Measurements from ENCODE around the gene SGCE.
A peak's percentile ranks its signal among the peaks of the same experiment; 100 is the strongest.

SGCE gene

DNA sequence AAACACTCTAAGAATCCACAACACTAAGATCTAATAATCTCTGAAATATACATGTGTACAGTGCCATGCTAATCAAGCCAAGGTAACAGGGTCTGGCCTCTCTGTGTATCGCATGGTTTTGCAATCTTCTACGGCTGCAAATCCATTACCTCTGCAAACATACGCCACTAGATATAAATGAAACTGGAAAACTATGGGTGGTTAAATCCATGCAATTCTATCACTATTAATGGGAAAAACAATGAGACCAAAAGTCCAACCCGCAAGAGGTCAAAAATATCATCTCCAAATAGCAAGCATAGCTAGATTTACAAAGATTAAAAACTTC is 23.0 kb downstream of the SGCE start (continued):
- TF ChIP-seq, protein P1, sequence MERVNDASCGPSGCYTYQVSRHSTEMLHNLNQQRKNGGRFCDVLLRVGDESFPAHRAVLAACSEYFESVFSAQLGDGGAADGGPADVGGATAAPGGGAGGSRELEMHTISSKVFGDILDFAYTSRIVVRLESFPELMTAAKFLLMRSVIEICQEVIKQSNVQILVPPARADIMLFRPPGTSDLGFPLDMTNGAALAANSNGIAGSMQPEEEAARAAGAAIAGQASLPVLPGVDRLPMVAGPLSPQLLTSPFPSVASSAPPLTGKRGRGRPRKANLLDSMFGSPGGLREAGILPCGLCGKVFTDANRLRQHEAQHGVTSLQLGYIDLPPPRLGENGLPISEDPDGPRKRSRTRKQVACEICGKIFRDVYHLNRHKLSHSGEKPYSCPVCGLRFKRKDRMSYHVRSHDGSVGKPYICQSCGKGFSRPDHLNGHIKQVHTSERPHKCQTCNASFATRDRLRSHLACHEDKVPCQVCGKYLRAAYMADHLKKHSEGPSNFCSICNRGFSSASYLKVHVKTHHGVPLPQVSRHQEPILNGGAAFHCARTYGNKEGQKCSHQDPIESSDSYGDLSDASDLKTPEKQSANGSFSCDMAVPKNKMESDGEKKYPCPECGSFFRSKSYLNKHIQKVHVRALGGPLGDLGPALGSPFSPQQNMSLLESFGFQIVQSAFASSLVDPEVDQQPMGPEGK (CRISPR knock-in tag; IDR thresholded peaks at IDR 0.05; ENCODE audit: borderline replicate concordance) = no peak
- TF ChIP-seq, protein P2, sequence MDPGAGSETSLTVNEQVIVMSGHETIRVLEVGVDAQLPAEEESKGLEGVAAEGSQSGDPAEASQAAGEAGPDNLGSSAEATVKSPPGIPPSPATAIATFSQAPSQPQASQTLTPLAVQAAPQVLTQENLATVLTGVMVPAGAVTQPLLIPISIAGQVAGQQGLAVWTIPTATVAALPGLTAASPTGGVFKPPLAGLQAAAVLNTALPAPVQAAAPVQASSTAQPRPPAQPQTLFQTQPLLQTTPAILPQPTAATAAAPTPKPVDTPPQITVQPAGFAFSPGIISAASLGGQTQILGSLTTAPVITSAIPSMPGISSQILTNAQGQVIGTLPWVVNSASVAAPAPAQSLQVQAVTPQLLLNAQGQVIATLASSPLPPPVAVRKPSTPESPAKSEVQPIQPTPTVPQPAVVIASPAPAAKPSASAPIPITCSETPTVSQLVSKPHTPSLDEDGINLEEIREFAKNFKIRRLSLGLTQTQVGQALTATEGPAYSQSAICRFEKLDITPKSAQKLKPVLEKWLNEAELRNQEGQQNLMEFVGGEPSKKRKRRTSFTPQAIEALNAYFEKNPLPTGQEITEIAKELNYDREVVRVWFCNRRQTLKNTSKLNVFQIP (CRISPR knock-in tag; IDR thresholded peaks at IDR 0.05; ENCODE audit: borderline replicate concordance, low read depth) = no peak

DNA sequence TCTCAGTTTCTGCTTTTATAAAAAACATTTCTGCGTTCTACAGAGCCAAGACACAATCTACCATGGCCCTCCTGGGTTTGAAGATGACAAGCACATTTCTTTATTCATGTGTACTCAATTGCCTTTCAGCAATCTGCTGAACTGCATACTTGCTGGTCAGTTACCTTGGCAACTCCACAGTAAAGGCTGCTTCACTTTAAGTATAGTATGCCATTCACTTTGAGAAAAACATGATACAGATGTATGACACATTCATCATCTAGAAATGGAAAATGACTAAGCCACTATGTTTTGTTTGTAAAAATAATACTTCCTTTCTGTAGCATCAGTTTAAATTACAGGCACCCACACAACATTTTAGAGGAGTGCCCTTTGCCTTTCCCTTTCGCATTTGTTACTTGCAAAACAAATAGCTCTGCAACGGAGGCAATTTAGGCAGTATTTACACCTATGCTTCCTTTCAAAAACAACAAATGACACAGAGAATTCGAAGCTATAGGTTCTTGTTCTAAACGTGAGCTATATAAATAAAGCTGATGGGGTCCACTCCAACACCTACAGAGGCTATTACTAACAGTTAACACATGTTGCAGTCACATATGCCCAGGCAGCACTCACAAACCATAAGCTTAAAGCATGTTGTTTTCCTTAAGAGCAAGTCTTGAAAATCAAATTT is 23.5 kb downstream of the SGCE start:
- ATAC-seq = peak; percentile 97
- TF ChIP-seq ZFP30 (CRISPR knock-in tag; IDR thresholded peaks at IDR 0.05) (no peak), TOX (CRISPR knock-in tag; IDR thresholded peaks at IDR 0.05; ENCODE audit: borderline replicate concordance) (peak; percentile 63; the same call in 1 of the 2 replicates), RARB (CRISPR knock-in tag; IDR thresholded peaks at IDR 0.05) (no peak), ZC3H10 (CRISPR knock-in tag; IDR thresholded peaks at IDR 0.05) (no peak), ARNTL (CRISPR knock-in tag; IDR thresholded peaks at IDR 0.05; ENCODE audit: borderline replicate concordance, low read depth) (no peak), TCF4 (CRISPR knock-in tag; IDR thresholded peaks at IDR 0.05; ENCODE audit: borderline replicate concordance) (no peak), ISL1 (CRISPR knock-in tag; IDR thresholded peaks at IDR 0.05) (peak; percentile 78)

DNA sequence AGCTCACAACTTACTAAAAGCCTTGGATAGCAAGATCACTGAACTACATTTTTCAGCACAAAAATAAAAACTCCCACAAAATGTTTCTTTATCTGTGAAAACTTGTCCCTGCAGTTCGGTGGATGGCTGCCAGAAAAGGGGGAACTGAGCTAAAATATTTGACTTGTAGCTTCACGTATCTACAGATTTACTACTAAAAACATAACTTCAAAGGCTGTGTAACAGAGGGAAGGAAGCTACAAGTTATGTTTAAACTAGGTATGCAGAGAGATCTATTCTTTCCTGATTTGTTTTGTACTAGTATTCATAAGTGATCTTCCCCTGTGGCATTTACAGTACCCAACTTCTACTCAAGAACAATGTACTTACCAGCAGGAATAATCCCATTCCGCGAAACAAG is 25.1 kb downstream of the SGCE start:
- TF ChIP-seq ARNTL (CRISPR knock-in tag; IDR thresholded peaks at IDR 0.05; ENCODE audit: borderline replicate concordance, low read depth) = no peak
- TF ChIP-seq CSDC2 (CRISPR knock-in tag; IDR thresholded peaks at IDR 0.05) = no peak
- TF ChIP-seq, protein P3, sequence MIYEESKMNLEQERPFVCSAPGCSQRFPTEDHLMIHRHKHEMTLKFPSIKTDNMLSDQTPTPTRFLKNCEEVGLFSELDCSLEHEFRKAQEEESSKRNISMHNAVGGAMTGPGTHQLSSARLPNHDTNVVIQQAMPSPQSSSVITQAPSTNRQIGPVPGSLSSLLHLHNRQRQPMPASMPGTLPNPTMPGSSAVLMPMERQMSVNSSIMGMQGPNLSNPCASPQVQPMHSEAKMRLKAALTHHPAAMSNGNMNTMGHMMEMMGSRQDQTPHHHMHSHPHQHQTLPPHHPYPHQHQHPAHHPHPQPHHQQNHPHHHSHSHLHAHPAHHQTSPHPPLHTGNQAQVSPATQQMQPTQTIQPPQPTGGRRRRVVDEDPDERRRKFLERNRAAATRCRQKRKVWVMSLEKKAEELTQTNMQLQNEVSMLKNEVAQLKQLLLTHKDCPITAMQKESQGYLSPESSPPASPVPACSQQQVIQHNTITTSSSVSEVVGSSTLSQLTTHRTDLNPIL (CRISPR knock-in tag; IDR thresholded peaks at IDR 0.05; ENCODE audit: low read depth) = no peak
- no peak for TF ChIP-seq SNAI2 (CRISPR knock-in tag; IDR thresholded peaks at IDR 0.05)
- no peak for TF ChIP-seq GLIS3 (CRISPR knock-in tag; IDR thresholded peaks at IDR 0.05)
- TF ChIP-seq RARB (CRISPR knock-in tag; IDR thresholded peaks at IDR 0.05) = no peak
- no peak for TF ChIP-seq ZFP30 (CRISPR knock-in tag; IDR thresholded peaks at IDR 0.05)
- TF ChIP-seq TOX (CRISPR knock-in tag; IDR thresholded peaks at IDR 0.05; ENCODE audit: borderline replicate concordance) = no peak
- TF ChIP-seq, protein P4, sequence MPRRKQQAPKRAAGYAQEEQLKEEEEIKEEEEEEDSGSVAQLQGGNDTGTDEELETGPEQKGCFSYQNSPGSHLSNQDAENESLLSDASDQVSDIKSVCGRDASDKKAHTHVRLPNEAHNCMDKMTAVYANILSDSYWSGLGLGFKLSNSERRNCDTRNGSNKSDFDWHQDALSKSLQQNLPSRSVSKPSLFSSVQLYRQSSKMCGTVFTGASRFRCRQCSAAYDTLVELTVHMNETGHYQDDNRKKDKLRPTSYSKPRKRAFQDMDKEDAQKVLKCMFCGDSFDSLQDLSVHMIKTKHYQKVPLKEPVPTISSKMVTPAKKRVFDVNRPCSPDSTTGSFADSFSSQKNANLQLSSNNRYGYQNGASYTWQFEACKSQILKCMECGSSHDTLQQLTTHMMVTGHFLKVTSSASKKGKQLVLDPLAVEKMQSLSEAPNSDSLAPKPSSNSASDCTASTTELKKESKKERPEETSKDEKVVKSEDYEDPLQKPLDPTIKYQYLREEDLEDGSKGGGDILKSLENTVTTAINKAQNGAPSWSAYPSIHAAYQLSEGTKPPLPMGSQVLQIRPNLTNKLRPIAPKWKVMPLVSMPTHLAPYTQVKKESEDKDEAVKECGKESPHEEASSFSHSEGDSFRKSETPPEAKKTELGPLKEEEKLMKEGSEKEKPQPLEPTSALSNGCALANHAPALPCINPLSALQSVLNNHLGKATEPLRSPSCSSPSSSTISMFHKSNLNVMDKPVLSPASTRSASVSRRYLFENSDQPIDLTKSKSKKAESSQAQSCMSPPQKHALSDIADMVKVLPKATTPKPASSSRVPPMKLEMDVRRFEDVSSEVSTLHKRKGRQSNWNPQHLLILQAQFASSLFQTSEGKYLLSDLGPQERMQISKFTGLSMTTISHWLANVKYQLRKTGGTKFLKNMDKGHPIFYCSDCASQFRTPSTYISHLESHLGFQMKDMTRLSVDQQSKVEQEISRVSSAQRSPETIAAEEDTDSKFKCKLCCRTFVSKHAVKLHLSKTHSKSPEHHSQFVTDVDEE (CRISPR knock-in tag; IDR thresholded peaks at IDR 0.05) = no peak
- TF ChIP-seq BACH2 (CRISPR knock-in tag; IDR thresholded peaks at IDR 0.05; ENCODE audit: borderline replicate concordance) = no peak
- no peak for TF ChIP-seq ESRRG (CRISPR knock-in tag; IDR thresholded peaks at IDR 0.05)
- no peak for TF ChIP-seq PPARA (CRISPR knock-in tag; IDR thresholded peaks at IDR 0.05; ENCODE audit: borderline replicate concordance)
- no peak for ATAC-seq

DNA sequence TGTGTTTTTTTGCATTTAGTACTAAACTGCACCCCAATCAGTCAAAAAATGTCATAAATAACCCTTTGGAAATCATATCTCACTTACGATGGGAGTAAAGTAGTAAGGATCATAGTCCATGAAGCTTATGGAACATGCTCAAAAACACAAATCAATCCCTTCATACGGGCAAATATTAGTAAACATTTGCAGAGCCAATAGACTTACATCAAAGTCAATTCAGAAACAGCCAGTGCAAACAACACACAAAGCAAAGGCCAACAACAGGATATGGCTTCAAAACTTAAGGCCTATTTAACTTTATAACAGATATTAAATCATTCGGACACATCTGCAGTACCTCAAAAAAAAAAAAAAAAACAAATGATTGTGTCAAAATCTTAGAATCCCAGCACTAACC is 32.1 kb downstream of the SGCE start:
- ATAC-seq = no peak
- TF ChIP-seq SNAI2 (CRISPR knock-in tag; IDR thresholded peaks at IDR 0.05) (no peak), CSDC2 (CRISPR knock-in tag; IDR thresholded peaks at IDR 0.05) (no peak), PPARA (CRISPR knock-in tag; IDR thresholded peaks at IDR 0.05; ENCODE audit: borderline replicate concordance) (no peak), ZFP3 (CRISPR knock-in tag; IDR thresholded peaks at IDR 0.05) (no peak), BACH2 (CRISPR knock-in tag; IDR thresholded peaks at IDR 0.05; ENCODE audit: borderline replicate concordance) (no peak), OSR1 (CRISPR knock-in tag; IDR thresholded peaks at IDR 0.05) (no peak), GLIS3 (CRISPR knock-in tag; IDR thresholded peaks at IDR 0.05) (no peak), ZC3H10 (CRISPR knock-in tag; IDR thresholded peaks at IDR 0.05) (no peak), ZNF8 (CRISPR knock-in tag; IDR thresholded peaks at IDR 0.05) (no peak), TCF4 (CRISPR knock-in tag; IDR thresholded peaks at IDR 0.05; ENCODE audit: borderline replicate concordance) (no peak), ESRRG (CRISPR knock-in tag; IDR thresholded peaks at IDR 0.05) (no peak), ARNTL (CRISPR knock-in tag; IDR thresholded peaks at IDR 0.05; ENCODE audit: borderline replicate concordance, low read depth) (no peak)
- TF ChIP-seq, protein P1 (CRISPR knock-in tag; IDR thresholded peaks at IDR 0.05; ENCODE audit: borderline replicate concordance) = no peak
- TF ChIP-seq, protein P5, sequence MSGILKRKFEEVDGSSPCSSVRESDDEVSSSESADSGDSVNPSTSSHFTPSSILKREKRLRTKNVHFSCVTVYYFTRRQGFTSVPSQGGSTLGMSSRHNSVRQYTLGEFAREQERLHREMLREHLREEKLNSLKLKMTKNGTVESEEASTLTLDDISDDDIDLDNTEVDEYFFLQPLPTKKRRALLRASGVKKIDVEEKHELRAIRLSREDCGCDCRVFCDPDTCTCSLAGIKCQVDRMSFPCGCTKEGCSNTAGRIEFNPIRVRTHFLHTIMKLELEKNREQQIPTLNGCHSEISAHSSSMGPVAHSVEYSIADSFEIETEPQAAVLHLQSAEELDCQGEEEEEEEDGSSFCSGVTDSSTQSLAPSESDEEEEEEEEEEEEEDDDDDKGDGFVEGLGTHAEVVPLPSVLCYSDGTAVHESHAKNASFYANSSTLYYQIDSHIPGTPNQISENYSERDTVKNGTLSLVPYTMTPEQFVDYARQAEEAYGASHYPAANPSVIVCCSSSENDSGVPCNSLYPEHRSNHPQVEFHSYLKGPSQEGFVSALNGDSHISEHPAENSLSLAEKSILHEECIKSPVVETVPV (CRISPR knock-in tag; IDR thresholded peaks at IDR 0.05) = no peak
- TF ChIP-seq, protein P3 (CRISPR knock-in tag; IDR thresholded peaks at IDR 0.05; ENCODE audit: low read depth) = no peak
